ENCODE data around the gene KDM1B. TPM values are rescaled to one million over a fixed set of nuclear protein-coding genes. Genes with fewer than 3 reads are reported as not detected.

KDM1B gene
- total and polyA plus RNA-seq, 2 experiments from 2014 or later, result 3.8 to 9.0 TPM

DNA sequence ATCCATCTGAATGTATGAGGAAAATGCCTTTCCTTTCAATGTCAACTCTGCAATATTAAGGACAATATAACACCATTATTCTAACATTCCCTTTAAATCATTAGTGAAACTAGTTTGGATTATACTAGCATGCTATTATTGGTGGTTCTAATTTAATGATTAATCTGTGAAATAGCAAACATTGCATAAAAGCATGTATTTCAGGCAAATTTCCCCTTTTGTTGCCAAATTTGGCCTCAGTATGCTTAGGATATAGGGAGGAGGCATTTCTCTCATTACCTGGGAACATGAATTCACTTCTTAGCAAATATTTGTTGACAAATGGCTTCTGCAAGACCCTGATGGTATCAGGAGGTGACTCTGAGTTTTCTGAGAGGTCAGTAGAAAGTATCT is 1.9 kb upstream of the KDM1B start:
- Mint-ChIP-seq H3K27ac (no peak overlapping the region), H3K9me3 (no peaks in the 10 kb centered on the region)
- H3K4me3 ChIP-seq, result peak overlapping the region; percentile 66; the same call in 1 of the 2 replicates

More for the DNA sequence above, 1.9 kb upstream of the KDM1B start:
- H3K27ac ChIP-seq (ENCODE audit: low read depth), result no peak overlapping the region
- H3K79me2 ChIP-seq (replicated peaks; ENCODE audit: insufficient read depth), result peaks cover 7% of the 10 kb centered on the region; the same call in 1 of the 2 replicates
- ATAC-seq, result no peak
- Mint-ChIP-seq H3K36me3 (ENCODE audit: low read depth) (peaks cover 7% of the 10 kb centered on the region; the same call in 1 of the 3 replicates), H3K4me3 (no peak overlapping the region; the same call in 2 of the 3 replicates), H3K27me3 (ENCODE audit: insufficient read depth, low read depth, poor library complexity) (peaks cover 7% of the 10 kb centered on the region), H3K4me1 (peaks cover 16% of the 10 kb centered on the region)
- H3F3A ChIP-seq (replicated peaks; ENCODE audit: low read depth), result no peaks in the 10 kb centered on the region
- no peak overlapping the region for H2AFZ ChIP-seq
- no peaks in the 10 kb centered on the region for H3K9me2 ChIP-seq (ENCODE audit: insufficient read depth)
- H3K4me2 ChIP-seq, result peak overlapping the region; percentile 91
- H3K27me3 ChIP-seq (ENCODE audit: insufficient read depth), result no peaks in the 10 kb centered on the region
- TF ChIP-seq, protein P1, sequence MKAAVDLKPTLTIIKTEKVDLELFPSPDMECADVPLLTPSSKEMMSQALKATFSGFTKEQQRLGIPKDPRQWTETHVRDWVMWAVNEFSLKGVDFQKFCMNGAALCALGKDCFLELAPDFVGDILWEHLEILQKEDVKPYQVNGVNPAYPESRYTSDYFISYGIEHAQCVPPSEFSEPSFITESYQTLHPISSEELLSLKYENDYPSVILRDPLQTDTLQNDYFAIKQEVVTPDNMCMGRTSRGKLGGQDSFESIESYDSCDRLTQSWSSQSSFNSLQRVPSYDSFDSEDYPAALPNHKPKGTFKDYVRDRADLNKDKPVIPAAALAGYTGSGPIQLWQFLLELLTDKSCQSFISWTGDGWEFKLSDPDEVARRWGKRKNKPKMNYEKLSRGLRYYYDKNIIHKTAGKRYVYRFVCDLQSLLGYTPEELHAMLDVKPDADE (IDR thresholded peaks at IDR 0.05), result no peak
- TF ChIP-seq ZNF331 (CRISPR knock-in tag; IDR thresholded peaks at IDR 0.05; ENCODE audit: low read depth), result no peak
- TF ChIP-seq CREB1 (CRISPR knock-in tag; IDR thresholded peaks at IDR 0.05; ENCODE audit: low read depth), result no peak
- TF ChIP-seq ZNF114 (CRISPR knock-in tag; IDR thresholded peaks at IDR 0.05), result no peak
- TF ChIP-seq, protein P2, sequence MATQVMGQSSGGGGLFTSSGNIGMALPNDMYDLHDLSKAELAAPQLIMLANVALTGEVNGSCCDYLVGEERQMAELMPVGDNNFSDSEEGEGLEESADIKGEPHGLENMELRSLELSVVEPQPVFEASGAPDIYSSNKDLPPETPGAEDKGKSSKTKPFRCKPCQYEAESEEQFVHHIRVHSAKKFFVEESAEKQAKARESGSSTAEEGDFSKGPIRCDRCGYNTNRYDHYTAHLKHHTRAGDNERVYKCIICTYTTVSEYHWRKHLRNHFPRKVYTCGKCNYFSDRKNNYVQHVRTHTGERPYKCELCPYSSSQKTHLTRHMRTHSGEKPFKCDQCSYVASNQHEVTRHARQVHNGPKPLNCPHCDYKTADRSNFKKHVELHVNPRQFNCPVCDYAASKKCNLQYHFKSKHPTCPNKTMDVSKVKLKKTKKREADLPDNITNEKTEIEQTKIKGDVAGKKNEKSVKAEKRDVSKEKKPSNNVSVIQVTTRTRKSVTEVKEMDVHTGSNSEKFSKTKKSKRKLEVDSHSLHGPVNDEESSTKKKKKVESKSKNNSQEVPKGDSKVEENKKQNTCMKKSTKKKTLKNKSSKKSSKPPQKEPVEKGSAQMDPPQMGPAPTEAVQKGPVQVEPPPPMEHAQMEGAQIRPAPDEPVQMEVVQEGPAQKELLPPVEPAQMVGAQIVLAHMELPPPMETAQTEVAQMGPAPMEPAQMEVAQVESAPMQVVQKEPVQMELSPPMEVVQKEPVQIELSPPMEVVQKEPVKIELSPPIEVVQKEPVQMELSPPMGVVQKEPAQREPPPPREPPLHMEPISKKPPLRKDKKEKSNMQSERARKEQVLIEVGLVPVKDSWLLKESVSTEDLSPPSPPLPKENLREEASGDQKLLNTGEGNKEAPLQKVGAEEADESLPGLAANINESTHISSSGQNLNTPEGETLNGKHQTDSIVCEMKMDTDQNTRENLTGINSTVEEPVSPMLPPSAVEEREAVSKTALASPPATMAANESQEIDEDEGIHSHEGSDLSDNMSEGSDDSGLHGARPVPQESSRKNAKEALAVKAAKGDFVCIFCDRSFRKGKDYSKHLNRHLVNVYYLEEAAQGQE (IDR thresholded peaks at IDR 0.05; ENCODE audit: unreplicated experiment), result no peak
- TF ChIP-seq EZH2 (IDR thresholded peaks at IDR 0.05; ENCODE audit: low read depth, unreplicated experiment), result no peak
- TF ChIP-seq, protein P3, sequence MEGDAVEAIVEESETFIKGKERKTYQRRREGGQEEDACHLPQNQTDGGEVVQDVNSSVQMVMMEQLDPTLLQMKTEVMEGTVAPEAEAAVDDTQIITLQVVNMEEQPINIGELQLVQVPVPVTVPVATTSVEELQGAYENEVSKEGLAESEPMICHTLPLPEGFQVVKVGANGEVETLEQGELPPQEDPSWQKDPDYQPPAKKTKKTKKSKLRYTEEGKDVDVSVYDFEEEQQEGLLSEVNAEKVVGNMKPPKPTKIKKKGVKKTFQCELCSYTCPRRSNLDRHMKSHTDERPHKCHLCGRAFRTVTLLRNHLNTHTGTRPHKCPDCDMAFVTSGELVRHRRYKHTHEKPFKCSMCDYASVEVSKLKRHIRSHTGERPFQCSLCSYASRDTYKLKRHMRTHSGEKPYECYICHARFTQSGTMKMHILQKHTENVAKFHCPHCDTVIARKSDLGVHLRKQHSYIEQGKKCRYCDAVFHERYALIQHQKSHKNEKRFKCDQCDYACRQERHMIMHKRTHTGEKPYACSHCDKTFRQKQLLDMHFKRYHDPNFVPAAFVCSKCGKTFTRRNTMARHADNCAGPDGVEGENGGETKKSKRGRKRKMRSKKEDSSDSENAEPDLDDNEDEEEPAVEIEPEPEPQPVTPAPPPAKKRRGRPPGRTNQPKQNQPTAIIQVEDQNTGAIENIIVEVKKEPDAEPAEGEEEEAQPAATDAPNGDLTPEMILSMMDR (conservative IDR thresholded peaks at IDR 0.05; ENCODE audit: low read depth in 2 of 2), result no peak
- TF ChIP-seq EZH2phosphoT487 (IDR thresholded peaks at IDR 0.05; ENCODE audit: unreplicated experiment), result no peak
- TF ChIP-seq, protein P4, sequence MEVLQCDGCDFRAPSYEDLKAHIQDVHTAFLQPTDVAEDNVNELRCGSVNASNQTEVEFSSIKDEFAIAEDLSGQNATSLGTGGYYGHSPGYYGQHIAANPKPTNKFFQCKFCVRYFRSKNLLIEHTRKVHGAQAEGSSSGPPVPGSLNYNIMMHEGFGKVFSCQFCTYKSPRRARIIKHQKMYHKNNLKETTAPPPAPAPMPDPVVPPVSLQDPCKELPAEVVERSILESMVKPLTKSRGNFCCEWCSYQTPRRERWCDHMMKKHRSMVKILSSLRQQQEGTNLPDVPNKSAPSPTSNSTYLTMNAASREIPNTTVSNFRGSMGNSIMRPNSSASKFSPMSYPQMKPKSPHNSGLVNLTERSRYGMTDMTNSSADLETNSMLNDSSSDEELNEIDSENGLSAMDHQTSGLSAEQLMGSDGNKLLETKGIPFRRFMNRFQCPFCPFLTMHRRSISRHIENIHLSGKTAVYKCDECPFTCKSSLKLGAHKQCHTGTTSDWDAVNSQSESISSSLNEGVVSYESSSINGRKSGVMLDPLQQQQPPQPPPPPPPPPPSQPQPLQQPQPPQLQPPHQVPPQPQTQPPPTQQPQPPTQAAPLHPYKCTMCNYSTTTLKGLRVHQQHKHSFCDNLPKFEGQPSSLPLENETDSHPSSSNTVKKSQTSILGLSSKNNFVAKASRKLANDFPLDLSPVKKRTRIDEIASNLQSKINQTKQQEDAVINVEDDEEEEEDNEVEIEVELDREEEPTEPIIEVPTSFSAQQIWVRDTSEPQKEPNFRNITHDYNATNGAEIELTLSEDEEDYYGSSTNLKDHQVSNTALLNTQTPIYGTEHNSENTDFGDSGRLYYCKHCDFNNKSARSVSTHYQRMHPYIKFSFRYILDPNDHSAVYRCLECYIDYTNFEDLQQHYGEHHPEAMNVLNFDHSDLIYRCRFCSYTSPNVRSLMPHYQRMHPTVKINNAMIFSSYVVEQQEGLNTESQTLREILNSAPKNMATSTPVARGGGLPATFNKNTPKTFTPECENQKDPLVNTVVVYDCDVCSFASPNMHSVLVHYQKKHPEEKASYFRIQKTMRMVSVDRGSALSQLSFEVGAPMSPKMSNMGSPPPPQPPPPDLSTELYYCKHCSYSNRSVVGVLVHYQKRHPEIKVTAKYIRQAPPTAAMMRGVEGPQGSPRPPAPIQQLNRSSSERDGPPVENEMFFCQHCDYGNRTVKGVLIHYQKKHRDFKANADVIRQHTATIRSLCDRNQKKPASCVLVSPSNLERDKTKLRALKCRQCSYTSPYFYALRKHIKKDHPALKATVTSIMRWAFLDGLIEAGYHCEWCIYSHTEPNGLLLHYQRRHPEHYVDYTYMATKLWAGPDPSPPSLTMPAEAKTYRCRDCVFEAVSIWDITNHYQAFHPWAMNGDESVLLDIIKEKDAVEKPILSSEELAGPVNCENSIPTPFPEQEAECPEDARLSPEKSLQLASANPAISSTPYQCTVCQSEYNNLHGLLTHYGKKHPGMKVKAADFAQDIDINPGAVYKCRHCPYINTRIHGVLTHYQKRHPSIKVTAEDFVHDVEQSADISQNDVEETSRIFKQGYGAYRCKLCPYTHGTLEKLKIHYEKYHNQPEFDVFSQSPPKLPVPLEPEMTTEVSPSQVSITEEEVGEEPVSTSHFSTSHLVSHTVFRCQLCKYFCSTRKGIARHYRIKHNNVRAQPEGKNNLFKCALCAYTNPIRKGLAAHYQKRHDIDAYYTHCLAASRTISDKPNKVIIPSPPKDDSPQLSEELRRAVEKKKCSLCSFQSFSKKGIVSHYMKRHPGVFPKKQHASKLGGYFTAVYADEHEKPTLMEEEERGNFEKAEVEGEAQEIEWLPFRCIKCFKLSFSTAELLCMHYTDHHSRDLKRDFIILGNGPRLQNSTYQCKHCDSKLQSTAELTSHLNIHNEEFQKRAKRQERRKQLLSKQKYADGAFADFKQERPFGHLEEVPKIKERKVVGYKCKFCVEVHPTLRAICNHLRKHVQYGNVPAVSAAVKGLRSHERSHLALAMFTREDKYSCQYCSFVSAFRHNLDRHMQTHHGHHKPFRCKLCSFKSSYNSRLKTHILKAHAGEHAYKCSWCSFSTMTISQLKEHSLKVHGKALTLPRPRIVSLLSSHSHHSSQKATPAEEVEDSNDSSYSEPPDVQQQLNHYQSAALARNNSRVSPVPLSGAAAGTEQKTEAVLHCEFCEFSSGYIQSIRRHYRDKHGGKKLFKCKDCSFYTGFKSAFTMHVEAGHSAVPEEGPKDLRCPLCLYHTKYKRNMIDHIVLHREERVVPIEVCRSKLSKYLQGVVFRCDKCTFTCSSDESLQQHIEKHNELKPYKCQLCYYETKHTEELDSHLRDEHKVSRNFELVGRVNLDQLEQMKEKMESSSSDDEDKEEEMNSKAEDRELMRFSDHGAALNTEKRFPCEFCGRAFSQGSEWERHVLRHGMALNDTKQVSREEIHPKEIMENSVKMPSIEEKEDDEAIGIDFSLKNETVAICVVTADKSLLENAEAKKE (CRISPR knock-in tag; IDR thresholded peaks at IDR 0.05), result no peak
- TF ChIP-seq JUNB (IDR thresholded peaks at IDR 0.05; ENCODE audit: unreplicated experiment), result no peak
- no peak for TF ChIP-seq POLR2AphosphoS5 (IDR thresholded peaks at IDR 0.05; ENCODE audit: low read depth)
- TF ChIP-seq STAT1 (IDR thresholded peaks at IDR 0.05; ENCODE audit: unreplicated experiment), result no peak
- TF ChIP-seq NANOG (IDR thresholded peaks at IDR 0.05; ENCODE audit: borderline replicate concordance), result no peak
- peaks cover 17% of the 10 kb centered on the region for H3K4me1 ChIP-seq (ENCODE audit: insufficient read depth)
- no peak for DNase-seq (ENCODE audit: low spot score)
- no peaks in the 10 kb centered on the region for H3K36me3 ChIP-seq (ENCODE audit: insufficient read depth)
- H4K20me1 ChIP-seq (replicated peaks; ENCODE audit: insufficient read depth), result no peaks in the 10 kb centered on the region

Data from GM23338 (cell line).